IPS-18c (cell line): ENCODE measurements around the gene RAB3D.
A peak's percentile ranks its signal among the peaks of the same experiment; 100 is the strongest.
"Not testable (repeated sequence)": the region's sequence is repeated elsewhere in the genome, so short reads cannot be mapped to it uniquely, and the experiment has no call there.

Experiments used
- H3K4me3 ChIP-seq: 2 replicates; pipeline ENCODE4 v1.7.0; 2013; ENCODE audit warnings: low read depth, mild to moderate bottlenecking, low read length, moderate library complexity; ENCODE audit not compliant: insufficient read depth
- H3K9me3 ChIP-seq: one replicate; pipeline ENCODE4 v1.6.1; 2013; ENCODE audit warnings: mild to moderate bottlenecking, low read length, moderate library complexity; ENCODE audit not compliant: control insufficient read depth, insufficient read depth

RAB3D gene

GRCh38 chr19:11349171-11349570 is 9.7 kb upstream of the RAB3D start:
- Histone ChIP-seq H3K4me3 (no peak overlapping the region), H3K9me3 (no peaks in the 10 kb centered on the region)

- Histone ChIP-seq H3K9me3 (no peaks in the 10 kb centered on the region), H3K4me3 (no peak overlapping the region)
Measured at GRCh38 chr19:11347546-11348039, 8.1 kb upstream of the RAB3D start.

- peaks cover under 1% of the 10 kb centered on the region for H3K9me3 ChIP-seq
- peak within 1 kb of the TSS; percentile 90 for H3K4me3 ChIP-seq
Measured at GRCh38 chr19:11346104-11346940, 6.9 kb upstream of the RAB3D start, which contains the start of the genes CCDC159 and TMEM205. Gene CCDC159 (plus strand): TSS chr19:11346519. CDS start chr19:11346607, 88 bp downstream. Gene TMEM205 (minus strand): TSS chr19:11346268. CDS start chr19:11345619, 649 bp downstream.

- Histone ChIP-seq H3K4me3 (peak overlapping the region; percentile 90), H3K9me3 (peaks cover 2% of the 10 kb centered on the region)
Measured at GRCh38 chr19:11345122-11345803, 5.8 kb upstream of the RAB3D start.

GRCh38 chr19:11342429-11342828 is 3.0 kb upstream of the RAB3D start:
- Histone ChIP-seq H3K4me3 (no peak overlapping the region), H3K9me3 (peaks cover 2% of the 10 kb centered on the region)

- not testable (repeated sequence) for H3K4me3 ChIP-seq, H3K9me3 ChIP-seq
Measured at GRCh38 chr19:11340099-11340467, 626 bp upstream of the RAB3D start.

GRCh38 chr19:11338569-11339253 is 746 bp downstream of the RAB3D start:
- peaks cover 2% of the 10 kb centered on the region for H3K9me3 ChIP-seq
- H3K4me3 ChIP-seq: peak overlapping the region; percentile 78

- Histone ChIP-seq H3K9me3 (peaks cover 2% of the 10 kb centered on the region), H3K4me3 (no peak overlapping the region)
Measured at GRCh38 chr19:11338121-11338520, 1.3 kb downstream of the RAB3D start.

- H3K9me3 ChIP-seq: peaks cover 2% of the 10 kb centered on the region
- H3K4me3 ChIP-seq: no peak overlapping the region
Measured at GRCh38 chr19:11337080-11337479, 2.4 kb downstream of the RAB3D start.

- no peak overlapping the region for H3K4me3 ChIP-seq
- H3K9me3 ChIP-seq: no peaks in the 10 kb centered on the region
Measured at GRCh38 chr19:11335449-11336146, 3.9 kb downstream of the RAB3D start.

GRCh38 chr19:11333838-11334237 is 5.6 kb downstream of the RAB3D start:
- H3K4me3 ChIP-seq, H3K9me3 ChIP-seq: not testable (repeated sequence)

GRCh38 chr19:11332822-11333221 is 6.6 kb downstream of the RAB3D start:
- no peaks in the 10 kb centered on the region for H3K9me3 ChIP-seq
- no peak overlapping the region for H3K4me3 ChIP-seq

GRCh38 chr19:11331502-11331901 is 8.0 kb downstream of the RAB3D start:
- H3K9me3 ChIP-seq: no peaks in the 10 kb centered on the region
- no peak overlapping the region for H3K4me3 ChIP-seq

- Histone ChIP-seq H3K9me3 (no peaks in the 10 kb centered on the region), H3K4me3 (no peak overlapping the region)
Measured at GRCh38 chr19:11330127-11330526, 9.3 kb downstream of the RAB3D start.

GRCh38 chr19:11325544-11325943 is 13.9 kb downstream of the RAB3D start:
- Histone ChIP-seq H3K9me3 (no peaks in the 10 kb centered on the region), H3K4me3 (no peak overlapping the region)

GRCh38 chr19:11324748-11325389 is 14.6 kb downstream of the RAB3D start:
- Histone ChIP-seq H3K9me3 (no peaks in the 10 kb centered on the region), H3K4me3 (no peak overlapping the region)
